OCI-LY3 (cell line): Measurements from ENCODE around the gene PFKL.
"Not testable (repeated sequence)": the region's sequence is repeated elsewhere in the genome, so short reads cannot be mapped to it uniquely, and the experiment has no call there.

ENCODE experiments used
- H2AFZ ChIP-seq: fragments of 200-600, 300-600 bp; shearing (Covaris generic); 2 replicates; pipeline ENCODE4 v1.6.0; 2014; ENCODE audit warnings: antibody characterized with exemption, low read depth, low read length
- H3K27ac ChIP-seq: fragments of 200-600, 300-600 bp; sonication (generic); 2 replicates; pipeline ENCODE4 v1.5.1; 2014; ENCODE audit warnings: mild to moderate bottlenecking, low read length, moderate library complexity, mixed read lengths
- H3K27me3 ChIP-seq: fragments of 200-600, 300-600 bp; sonication (generic); 2 replicates; pipeline ENCODE4 v1.6.1; 2014; ENCODE audit warnings: low read depth, low read length, mixed read lengths
- H3K36me3 ChIP-seq: fragments of 200-600, 300-600 bp; sonication (generic); replicated peaks from 2 replicates; pipeline ENCODE3; 2014; ENCODE audit warnings: low read depth, low read length, mixed read lengths
- H3K4me1 ChIP-seq: fragments of 300-600, 200-600 bp; sonication (generic); 2 replicates; pipeline ENCODE4 v1.6.1; 2014; ENCODE audit warnings: low read length, mixed read lengths
- H3K4me2 ChIP-seq: fragments of 200-600, 300-600 bp; sonication (generic); 2 replicates; pipeline ENCODE4 v1.6.1; 2014; ENCODE audit warnings: low read length, mixed read lengths
- H3K4me3 ChIP-seq: fragments of 300-600, 200-600 bp; sonication (generic); 2 replicates; pipeline ENCODE4 v1.5.1; 2014; ENCODE audit warnings: antibody characterized with exemption, mild to moderate bottlenecking, low read length, moderate library complexity
- H3K79me2 ChIP-seq: fragments of 300-600, 200-600 bp; shearing (Covaris generic); 2 replicates; pipeline ENCODE4 v1.6.1; 2014; ENCODE audit warnings: mild to moderate bottlenecking, low read length, mixed read lengths
- H3K9ac ChIP-seq: fragments of 300-600, 200-600 bp; shearing (Covaris generic); 2 replicates; pipeline ENCODE4 v1.6.0; 2014; ENCODE audit warnings: mild to moderate bottlenecking, low read length, moderate library complexity
- H3K9me3 ChIP-seq: fragments of 200-600, 300-600 bp; shearing (Covaris generic); 2 replicates; pipeline ENCODE4 v1.6.1; 2014; ENCODE audit warnings: low read length, mixed read lengths; ENCODE audit not compliant: insufficient read depth
- H4K20me1 ChIP-seq: fragments of 200-600, 300-600 bp; sonication (generic); 2 replicates; pipeline ENCODE4 v1.6.1; 2016; ENCODE audit warnings: low read length, mixed read lengths; ENCODE audit not compliant: insufficient read depth
- EZH2phosphoT487 ChIP-seq: fragments of 200-600 bp; shearing (Covaris generic); IDR thresholded peaks from 2 replicates; pipeline ENCODE4 v1.6.1; 2018; ENCODE audit warnings: antibody characterized with exemption, mixed run types, low read depth
- TF ChIP-seq, protein P1 (sequence below): fragments of 200-600, 300-600 bp; sonication (generic); IDR thresholded peaks from 2 replicates; pipeline ENCODE4 v1.5.1; 2014; ENCODE audit warnings: antibody characterized with exemption, low read length, low read depth

Gene PFKL

DNA sequence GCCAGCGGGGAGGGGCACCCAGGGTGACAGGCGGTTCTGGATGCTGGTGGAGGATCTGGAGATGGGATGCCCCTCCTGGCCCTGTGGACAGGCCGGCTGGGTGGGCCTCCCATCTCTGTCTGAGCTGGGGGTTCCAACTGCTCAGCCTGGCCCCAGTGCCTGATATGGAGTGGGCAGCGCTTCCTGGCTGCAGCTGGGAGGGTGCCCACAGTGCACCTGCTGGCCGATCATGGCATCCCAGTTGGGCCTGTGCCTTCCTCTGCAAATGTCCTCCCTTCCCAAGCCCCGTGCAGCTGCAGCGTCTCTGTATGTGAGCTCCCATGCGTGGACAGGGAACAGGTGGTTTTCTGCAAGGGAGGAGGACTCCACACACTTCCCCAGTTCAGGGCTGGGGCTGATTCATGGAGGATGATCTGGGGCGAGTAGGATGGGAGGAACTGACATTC is 2.1 kb downstream of the PFKL start:
- peak overlapping the region; percentile 89; the same call in 1 of the 2 replicates for H3K4me2 ChIP-seq
- peaks cover 10% of the 10 kb centered on the region for H3K36me3 ChIP-seq
- H3K4me1 ChIP-seq = peaks cover 37% of the 10 kb centered on the region
- peaks cover 56% of the 10 kb centered on the region for H4K20me1 ChIP-seq
- TF ChIP-seq, protein P1, sequence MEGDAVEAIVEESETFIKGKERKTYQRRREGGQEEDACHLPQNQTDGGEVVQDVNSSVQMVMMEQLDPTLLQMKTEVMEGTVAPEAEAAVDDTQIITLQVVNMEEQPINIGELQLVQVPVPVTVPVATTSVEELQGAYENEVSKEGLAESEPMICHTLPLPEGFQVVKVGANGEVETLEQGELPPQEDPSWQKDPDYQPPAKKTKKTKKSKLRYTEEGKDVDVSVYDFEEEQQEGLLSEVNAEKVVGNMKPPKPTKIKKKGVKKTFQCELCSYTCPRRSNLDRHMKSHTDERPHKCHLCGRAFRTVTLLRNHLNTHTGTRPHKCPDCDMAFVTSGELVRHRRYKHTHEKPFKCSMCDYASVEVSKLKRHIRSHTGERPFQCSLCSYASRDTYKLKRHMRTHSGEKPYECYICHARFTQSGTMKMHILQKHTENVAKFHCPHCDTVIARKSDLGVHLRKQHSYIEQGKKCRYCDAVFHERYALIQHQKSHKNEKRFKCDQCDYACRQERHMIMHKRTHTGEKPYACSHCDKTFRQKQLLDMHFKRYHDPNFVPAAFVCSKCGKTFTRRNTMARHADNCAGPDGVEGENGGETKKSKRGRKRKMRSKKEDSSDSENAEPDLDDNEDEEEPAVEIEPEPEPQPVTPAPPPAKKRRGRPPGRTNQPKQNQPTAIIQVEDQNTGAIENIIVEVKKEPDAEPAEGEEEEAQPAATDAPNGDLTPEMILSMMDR = no peak
- TF ChIP-seq EZH2phosphoT487 = no peak
- peaks cover 44% of the 10 kb centered on the region for H3K79me2 ChIP-seq
- no peaks in the 10 kb centered on the region for H3K27me3 ChIP-seq
- peak overlapping the region; percentile 92; the same call in 1 of the 2 replicates for H3K4me3 ChIP-seq
- H3K9ac ChIP-seq = no peak overlapping the region
- no peak overlapping the region for H3K27ac ChIP-seq
- no peak overlapping the region for H2AFZ ChIP-seq
- H3K9me3 ChIP-seq = no peaks in the 10 kb centered on the region

DNA sequence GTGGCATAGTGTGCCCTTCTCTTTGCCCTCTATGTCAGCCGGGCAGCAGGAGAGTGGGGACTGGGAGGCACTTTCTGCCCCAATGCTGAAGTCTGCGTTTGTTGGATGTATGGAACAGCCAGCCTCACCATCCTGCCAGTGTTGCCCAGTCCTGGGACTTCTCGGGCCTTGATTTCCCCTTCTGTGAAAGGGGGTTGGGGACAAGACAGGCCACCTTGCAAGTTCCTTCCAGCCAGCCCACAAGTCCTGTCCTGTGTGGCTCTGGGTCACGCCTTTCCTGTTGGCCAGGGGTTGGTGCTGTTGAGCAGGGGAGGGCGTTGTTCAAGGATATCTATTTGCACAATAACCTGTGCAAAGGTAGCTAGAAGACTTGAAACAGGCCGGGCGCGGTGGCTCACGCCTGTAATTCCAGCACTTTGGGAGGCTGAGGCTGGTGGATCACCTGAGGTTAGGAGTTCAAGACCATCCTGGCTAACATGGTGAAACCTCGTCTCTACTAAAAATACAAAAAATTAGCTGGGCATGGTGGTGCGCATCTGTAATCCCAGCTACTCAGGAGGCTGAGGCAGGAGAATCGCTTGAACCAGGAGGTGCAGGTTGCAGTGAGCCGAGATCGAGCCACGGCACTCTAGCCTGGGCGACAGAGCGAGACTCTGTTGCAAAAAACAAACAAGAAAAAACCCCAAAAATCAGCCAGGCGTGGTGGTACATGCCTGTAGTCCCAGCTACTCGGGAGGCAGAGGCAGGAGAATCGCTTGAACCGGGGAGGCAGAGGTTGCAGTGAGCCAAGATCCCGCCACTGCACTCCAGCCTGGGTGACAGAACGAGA is 2.9 kb downstream of the PFKL start:
- TF ChIP-seq, protein P1 = peak; percentile 31
- not testable (repeated sequence) for H2AFZ ChIP-seq, H3K9me3 ChIP-seq, H3K9ac ChIP-seq, H3K27me3 ChIP-seq, H3K27ac ChIP-seq, H3K4me3 ChIP-seq
- peaks cover 44% of the 10 kb centered on the region for H3K79me2 ChIP-seq
- peaks cover 14% of the 10 kb centered on the region for H3K36me3 ChIP-seq
- peaks cover 56% of the 10 kb centered on the region for H4K20me1 ChIP-seq
- 0 out of 2 replicates have a peak overlapping the region, but pooled peaks have one; percentile 89 for H3K4me2 ChIP-seq
- peaks cover 29% of the 10 kb centered on the region for H3K4me1 ChIP-seq

DNA sequence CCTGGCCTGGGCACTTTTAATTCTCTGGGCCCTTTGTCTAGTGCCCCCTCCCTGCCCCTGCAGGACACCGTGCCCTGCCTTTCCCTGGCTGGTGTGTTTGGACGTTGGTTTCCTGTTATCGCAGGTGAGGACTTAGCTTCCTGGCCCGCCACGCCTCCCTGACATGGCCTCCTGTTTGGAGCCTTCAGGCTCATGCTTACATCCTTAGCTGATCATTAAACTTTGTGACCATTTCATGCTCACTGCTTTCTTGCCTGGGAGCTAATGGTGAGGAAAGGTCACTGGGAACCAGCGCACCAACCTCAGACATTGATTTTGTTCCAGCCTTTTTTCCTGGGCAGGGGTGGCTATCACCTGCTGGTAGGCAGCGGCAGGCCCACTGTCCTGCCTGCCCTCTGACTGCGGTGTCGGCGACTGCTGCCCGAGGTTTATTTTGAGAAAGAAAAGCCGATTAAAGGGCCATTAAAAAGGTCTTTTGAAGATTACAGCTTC is 3.7 kb downstream of the PFKL start:
- Histone ChIP-seq H3K4me2 (no peak overlapping the region), H3K4me1 (peaks cover 22% of the 10 kb centered on the region), H3K27ac (no peak overlapping the region), H3K4me3 (no peak overlapping the region), H3K79me2 (peaks cover 44% of the 10 kb centered on the region), H3K27me3 (no peaks in the 10 kb centered on the region), H3K9me3 (no peaks in the 10 kb centered on the region), H4K20me1 (peaks cover 56% of the 10 kb centered on the region), H3K36me3 (peaks cover 16% of the 10 kb centered on the region), H2AFZ (no peak overlapping the region), H3K9ac (no peak overlapping the region)
- no peak for TF ChIP-seq EZH2phosphoT487
- TF ChIP-seq, protein P1 = no peak

DNA sequence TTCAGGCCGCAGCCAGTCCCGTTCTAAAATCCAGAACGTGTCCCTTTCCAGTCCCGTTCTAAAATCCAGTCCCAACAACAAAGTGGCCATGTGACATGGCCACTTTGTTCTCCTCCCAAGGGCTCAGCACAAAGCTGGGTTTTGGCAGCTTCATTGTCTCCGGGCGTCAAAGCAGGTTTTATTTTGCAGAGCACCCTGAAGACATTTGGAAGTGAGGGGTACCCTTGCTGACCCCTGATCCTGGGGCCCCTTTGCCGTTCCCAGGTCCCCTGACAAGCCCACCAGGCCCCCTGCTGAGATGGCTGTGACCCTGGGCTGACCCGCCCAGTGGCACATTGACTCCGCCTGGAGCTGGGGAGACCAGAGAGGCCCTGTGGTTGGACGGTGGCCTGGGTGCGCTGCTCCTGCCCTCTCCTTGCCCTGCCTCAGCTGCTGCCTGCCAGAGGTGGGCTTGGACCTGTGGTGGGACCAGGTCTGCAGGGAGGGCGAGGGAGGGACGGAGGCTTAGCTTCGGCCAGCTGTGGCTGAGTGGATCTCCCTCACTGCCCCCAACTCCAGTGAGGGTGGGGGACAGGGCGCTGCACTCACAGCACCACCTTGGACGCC is 4.3 kb downstream of the PFKL start:
- H3K4me1 ChIP-seq = peaks cover 18% of the 10 kb centered on the region
- no peaks in the 10 kb centered on the region for H3K27me3 ChIP-seq
- no peaks in the 10 kb centered on the region for H3K9me3 ChIP-seq
- H2AFZ ChIP-seq = no peak overlapping the region
- H3K4me2 ChIP-seq = no peak overlapping the region
- peaks cover 16% of the 10 kb centered on the region for H3K36me3 ChIP-seq
- peaks cover 56% of the 10 kb centered on the region for H4K20me1 ChIP-seq
- no peak overlapping the region for H3K27ac ChIP-seq
- H3K79me2 ChIP-seq = peaks cover 44% of the 10 kb centered on the region
- no peak for TF ChIP-seq EZH2phosphoT487
- TF ChIP-seq, protein P1 = no peak
- H3K9ac ChIP-seq = no peak overlapping the region
- H3K4me3 ChIP-seq = no peak overlapping the region
